Left ventricle myocardium inferior (tissue), 1 donor: ENCODE results near the gene ARHGAP23. TPM values are rescaled to one million over a fixed set of nuclear protein-coding genes. Genes with fewer than 3 reads are reported as not detected.

ENCODE experiments used
- DNase-seq: peaks from one replicate; pipeline ENCODE4 v3.0.0-alpha.2; 2020
- H3K27ac ChIP-seq: fragments of 200-600 bp; replicated peaks from 2 replicates; pipeline ENCODE4 v1.8.0; 2021
- H3K27me3 ChIP-seq: fragments of 200-600 bp; 2 replicates; pipeline ENCODE4 v1.8.0; 2021; ENCODE audit warnings: low read depth
- H3K36me3 ChIP-seq: fragments of 200-600 bp; 2 replicates; pipeline ENCODE4 v1.8.0; 2021
- H3K4me1 ChIP-seq: fragments of 200-600 bp; 2 replicates; pipeline ENCODE4 v1.8.0; 2021
- H3K4me3 ChIP-seq: fragments of 200-600 bp; 2 replicates; pipeline ENCODE4 v1.8.0; 2021; ENCODE audit warnings: mild to moderate bottlenecking, moderate library complexity
- H3K9me3 ChIP-seq: fragments of 200-600 bp; replicated peaks from 2 replicates; pipeline ENCODE4 v1.8.0; 2021
- intact Hi-C: fragments of 100-400 bp; cut with micrococcal nuclease; formaldehyde crosslinking; loops from one replicate; pipeline ENCODE4 v1.11.0; 2022
- total RNA-seq: library from RNA; stranded (reverse); fragmentation: NEBNext Ultra II Directional; extraction: Animal tissue kit (Norgen Biotek cat#: 25700); gene quantifications from one replicate; pipeline ENCODE4 v1.2.1, GENCODE V29; 2021
- TF ChIP-seq, protein P1 (sequence below): fragments of 200-600 bp; IDR thresholded peaks from 2 replicates; pipeline ENCODE4 v1.8.0; 2021; ENCODE audit warnings: antibody characterized with exemption, mild to moderate bottlenecking, borderline replicate concordance
- donor health status: DM: no; HTN: yes; CAD: no; lungs with severe emphysema.

The ARHGAP23 gene
- total RNA-seq, 1 donor from 2014 or later: 60.8 TPM

DNA sequence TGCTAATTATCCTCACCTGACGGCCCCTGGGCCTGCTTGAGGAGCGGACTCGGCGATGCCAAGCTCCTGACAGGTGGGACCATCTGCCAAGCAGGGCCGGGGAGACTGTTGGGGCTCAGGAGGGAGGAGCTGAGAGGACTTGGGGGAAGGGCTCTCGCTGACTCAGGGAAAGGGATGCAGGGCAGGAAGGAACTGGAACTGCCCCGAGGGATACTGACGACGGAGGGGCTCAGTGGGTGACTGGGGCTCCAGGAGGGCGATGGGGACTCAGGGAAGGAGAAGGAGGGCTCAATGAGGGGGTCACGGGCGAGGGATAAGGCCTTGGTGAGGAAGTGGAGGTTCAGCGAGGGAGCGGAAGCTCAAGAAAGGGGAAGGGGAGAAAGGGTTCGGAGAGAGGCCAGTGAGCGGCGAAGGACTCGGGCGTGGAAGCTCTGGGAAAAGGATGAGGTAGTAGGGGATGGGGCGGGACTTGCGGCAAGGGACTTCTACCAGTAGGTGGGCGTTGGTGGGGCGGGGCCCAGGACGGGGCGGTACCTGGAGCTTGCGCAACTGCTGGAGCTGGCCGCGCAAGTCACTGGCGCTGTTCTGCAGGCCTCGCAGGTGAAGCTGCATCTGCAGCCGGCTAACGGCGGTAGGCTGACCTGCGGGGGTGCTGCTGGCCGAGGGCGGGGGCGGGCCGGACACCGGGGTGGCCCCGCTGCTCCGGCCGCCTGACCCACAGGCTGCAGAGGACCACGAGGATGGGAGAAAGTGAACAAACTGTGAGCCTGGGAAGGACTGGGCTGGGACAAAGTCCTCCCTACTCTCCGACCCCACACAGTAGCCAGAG lies 131.0 kb downstream of the ARHGAP23 start:
- TF ChIP-seq, protein P1, sequence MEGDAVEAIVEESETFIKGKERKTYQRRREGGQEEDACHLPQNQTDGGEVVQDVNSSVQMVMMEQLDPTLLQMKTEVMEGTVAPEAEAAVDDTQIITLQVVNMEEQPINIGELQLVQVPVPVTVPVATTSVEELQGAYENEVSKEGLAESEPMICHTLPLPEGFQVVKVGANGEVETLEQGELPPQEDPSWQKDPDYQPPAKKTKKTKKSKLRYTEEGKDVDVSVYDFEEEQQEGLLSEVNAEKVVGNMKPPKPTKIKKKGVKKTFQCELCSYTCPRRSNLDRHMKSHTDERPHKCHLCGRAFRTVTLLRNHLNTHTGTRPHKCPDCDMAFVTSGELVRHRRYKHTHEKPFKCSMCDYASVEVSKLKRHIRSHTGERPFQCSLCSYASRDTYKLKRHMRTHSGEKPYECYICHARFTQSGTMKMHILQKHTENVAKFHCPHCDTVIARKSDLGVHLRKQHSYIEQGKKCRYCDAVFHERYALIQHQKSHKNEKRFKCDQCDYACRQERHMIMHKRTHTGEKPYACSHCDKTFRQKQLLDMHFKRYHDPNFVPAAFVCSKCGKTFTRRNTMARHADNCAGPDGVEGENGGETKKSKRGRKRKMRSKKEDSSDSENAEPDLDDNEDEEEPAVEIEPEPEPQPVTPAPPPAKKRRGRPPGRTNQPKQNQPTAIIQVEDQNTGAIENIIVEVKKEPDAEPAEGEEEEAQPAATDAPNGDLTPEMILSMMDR: no peak
- peak; percentile 76 for DNase-seq
- no peak overlapping the region for H3K27ac ChIP-seq
- peaks cover 71% of the 10 kb centered on the region for H3K27me3 ChIP-seq
- H3K36me3 ChIP-seq: no peaks in the 10 kb centered on the region
- intact Hi-C loops: loop anchor here (5.0 kb wide), 1 partner anchor 108 kb away; no protein-coding TSS in a partner anchor
- peaks cover 39% of the 10 kb centered on the region for H3K4me1 ChIP-seq
- peak overlapping the region; percentile 65 for H3K4me3 ChIP-seq
- no peaks in the 10 kb centered on the region for H3K9me3 ChIP-seq

DNA sequence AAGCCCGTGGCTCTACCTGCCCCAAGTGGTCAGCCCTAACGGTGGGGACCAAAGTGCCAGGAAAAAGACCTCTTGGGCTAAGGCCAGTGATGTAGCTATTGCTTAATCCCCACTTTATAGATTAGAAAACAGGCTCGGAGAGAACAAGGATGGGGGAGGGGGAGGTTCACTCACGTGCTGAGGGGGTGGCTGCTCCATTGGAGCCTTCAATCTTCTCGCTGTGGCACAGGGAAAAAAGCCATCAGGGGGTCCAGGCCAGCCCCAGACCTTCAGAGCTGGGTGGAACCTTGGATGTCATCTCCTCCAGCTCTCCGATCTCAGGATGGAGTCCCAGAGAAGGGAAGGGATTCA lies 131.6 kb downstream of the ARHGAP23 start:
- intact Hi-C loops: loop anchor here (5.0 kb wide), 1 partner anchor 107 kb away; no protein-coding TSS in a partner anchor
- H3K27ac ChIP-seq: no peak overlapping the region
- no peaks in the 10 kb centered on the region for H3K9me3 ChIP-seq
- DNase-seq: no peak
- TF ChIP-seq, protein P1: no peak
- peaks cover 75% of the 10 kb centered on the region for H3K27me3 ChIP-seq
- peaks cover 39% of the 10 kb centered on the region for H3K4me1 ChIP-seq
- no peaks in the 10 kb centered on the region for H3K36me3 ChIP-seq
- peak overlapping the region; percentile 65 for H3K4me3 ChIP-seq

DNA sequence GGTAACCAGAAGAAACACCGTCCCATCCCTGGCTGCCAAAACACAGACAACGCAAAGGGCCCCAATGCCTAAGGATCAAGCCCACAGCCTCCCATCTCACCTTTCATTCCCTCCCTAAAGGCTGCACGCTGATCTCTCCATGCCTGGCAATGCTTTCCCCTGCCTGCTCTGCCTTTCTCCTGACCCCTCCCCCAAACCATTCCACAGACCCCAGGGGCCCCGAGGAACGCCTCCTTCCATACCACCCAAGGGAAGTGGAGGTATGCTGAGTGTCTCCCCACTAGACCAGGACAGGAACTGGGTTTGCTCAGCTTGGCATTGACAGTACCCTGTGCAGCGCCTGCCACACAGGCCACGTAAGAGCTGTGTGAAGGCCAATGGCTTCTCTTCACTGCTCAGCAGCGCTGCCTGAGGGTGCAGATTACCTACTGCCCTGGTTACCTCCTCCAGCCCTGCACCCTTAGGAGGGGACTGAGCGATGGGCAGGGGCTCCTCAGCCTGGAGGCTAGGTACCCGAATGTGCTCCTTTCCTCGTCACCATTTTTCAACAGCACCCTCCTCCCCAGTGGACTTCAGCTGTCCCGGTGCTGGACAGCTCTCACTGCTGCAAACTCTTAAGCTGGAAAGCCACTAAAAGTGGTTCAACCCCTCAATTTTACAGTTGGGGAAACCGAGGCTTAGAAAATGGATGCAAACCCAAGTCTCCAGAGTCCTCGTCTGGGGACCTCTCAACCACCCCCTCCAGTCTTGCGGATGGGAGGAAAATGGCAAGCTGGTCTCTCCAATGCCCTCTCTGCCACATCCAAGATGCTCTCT lies 132.4 kb downstream of the ARHGAP23 start:
- TF ChIP-seq, protein P1: no peak
- no peak overlapping the region for H3K4me3 ChIP-seq
- peaks cover 78% of the 10 kb centered on the region for H3K27me3 ChIP-seq
- H3K27ac ChIP-seq: no peak overlapping the region
- intact Hi-C loops: no loop called here
- no peaks in the 10 kb centered on the region for H3K9me3 ChIP-seq
- no peaks in the 10 kb centered on the region for H3K36me3 ChIP-seq
- peaks cover 39% of the 10 kb centered on the region for H3K4me1 ChIP-seq
- DNase-seq: no peak

DNA sequence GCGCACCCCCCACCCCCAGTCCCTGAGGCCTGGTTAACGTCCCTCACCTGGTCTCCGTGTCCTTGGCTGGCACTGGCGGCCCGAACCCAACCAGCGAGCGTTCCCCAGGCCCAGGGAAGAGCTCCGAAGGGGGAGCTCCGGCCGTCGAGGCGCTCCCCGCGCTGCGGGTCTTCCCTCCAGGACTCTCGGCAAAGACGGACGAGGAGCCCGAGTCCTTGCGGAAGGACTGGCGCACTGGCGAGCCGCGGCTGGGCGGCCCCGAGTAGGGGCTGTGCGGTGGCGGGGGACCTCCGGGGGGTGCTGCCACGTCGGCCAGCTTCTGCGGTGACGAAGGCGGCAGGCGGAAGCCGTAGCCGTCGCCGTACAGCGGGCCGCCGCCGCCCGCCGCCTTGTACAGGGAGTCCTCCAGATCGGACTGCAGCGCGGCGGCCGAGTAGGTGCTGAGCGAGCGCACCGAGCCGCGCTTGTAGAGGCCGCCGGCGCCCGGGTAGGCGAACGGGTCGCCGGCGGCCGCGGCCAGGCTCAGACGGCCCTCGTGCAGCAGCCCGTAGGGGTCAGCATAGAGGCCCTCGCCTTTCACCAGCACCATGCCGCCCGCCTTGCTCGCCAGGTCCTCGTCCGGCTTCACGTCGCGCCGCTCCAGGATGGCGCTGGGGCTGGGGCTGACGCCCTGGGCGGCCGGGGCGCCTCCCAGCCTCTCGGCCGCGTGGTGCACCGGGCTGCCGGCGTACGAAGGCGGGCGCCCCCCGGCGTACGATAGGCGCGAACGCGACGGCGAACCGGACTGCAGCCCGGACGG lies 133.4 kb downstream of the ARHGAP23 start:
- TF ChIP-seq, protein P1: no peak
- no peak overlapping the region for H3K4me3 ChIP-seq
- H3K4me1 ChIP-seq: peaks cover 39% of the 10 kb centered on the region
- intact Hi-C loops: no loop called here
- no peak for DNase-seq
- no peaks in the 10 kb centered on the region for H3K36me3 ChIP-seq
- no peak overlapping the region for H3K27ac ChIP-seq
- H3K27me3 ChIP-seq: peaks cover 87% of the 10 kb centered on the region
- H3K9me3 ChIP-seq: no peaks in the 10 kb centered on the region

Other genes starting within 250 kb of the ARHGAP23 start
- gene TBC1D3, start 235.9 kb upstream of the ARHGAP23 start, total RNA-seq: not detected
- 39.5 TPM for gene MRPL45, start 131.3 kb upstream of the ARHGAP23 start, total RNA-seq
- 0.05 TPM for gene GPR179, start 84.5 kb upstream of the ARHGAP23 start, total RNA-seq
- gene SOCS7, start 76.6 kb upstream of the ARHGAP23 start, total RNA-seq: 13.2 TPM
- 2.0 TPM for gene SRCIN1, start 177.5 kb downstream of the ARHGAP23 start, total RNA-seq
- 0.33 TPM for gene EPOP, start 246.5 kb downstream of the ARHGAP23 start, total RNA-seq